Myocyte (in vitro differentiated cells): ENCODE measurements around the gene RIC3. TPM values are rescaled to one million over a fixed set of nuclear protein-coding genes. Genes with fewer than 3 reads are reported as not detected.
A peak's percentile ranks its signal among the peaks of the same experiment; 100 is the strongest.

Experiments
- DNase-seq: peaks from one replicate; pipeline ENCODE4 v3.0.0-alpha.2; 2012; ENCODE audit warnings: low read depth
- total RNA-seq: library from RNA; depleted of rRNA; stranded (reverse); fragments of >200 nt; gene quantifications from 2 replicates; pipeline ENCODE4 v1.2.3, GENCODE V29; 2014

The RIC3 gene
- total RNA-seq, 1 donor from 2014 or later, result not detected

DNA sequence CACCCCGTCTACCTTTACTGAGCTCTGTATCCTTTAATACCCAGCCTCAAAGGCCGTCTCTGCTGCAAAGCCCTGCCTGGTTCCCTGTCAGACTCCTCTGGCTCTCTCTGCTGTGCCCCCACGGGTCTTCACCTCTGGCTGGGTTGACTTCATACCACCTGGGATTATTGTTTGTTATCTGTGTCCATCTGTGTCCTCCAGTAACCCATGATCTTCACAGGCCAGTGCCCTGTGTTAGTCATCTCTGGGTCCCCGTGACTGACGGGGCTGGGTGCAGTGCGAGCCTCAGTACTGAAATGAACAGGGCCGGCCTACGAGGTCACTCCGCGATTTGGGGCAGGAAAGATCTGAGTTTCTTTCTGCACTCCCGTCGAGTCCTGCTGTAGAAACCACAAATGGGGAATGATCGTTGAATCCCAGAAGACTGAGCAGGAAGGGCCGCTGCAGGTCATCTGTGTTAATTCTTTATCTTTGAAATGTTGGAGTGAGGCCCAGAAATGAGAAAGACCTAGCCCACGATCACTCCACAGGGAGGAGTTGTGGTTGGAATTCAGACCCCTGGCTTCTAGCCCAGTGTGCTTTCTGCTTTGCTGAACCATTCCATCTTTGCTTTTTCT, 100.1 kb downstream of the RIC3 start:
- peak; percentile 94 for DNase-seq

DNA sequence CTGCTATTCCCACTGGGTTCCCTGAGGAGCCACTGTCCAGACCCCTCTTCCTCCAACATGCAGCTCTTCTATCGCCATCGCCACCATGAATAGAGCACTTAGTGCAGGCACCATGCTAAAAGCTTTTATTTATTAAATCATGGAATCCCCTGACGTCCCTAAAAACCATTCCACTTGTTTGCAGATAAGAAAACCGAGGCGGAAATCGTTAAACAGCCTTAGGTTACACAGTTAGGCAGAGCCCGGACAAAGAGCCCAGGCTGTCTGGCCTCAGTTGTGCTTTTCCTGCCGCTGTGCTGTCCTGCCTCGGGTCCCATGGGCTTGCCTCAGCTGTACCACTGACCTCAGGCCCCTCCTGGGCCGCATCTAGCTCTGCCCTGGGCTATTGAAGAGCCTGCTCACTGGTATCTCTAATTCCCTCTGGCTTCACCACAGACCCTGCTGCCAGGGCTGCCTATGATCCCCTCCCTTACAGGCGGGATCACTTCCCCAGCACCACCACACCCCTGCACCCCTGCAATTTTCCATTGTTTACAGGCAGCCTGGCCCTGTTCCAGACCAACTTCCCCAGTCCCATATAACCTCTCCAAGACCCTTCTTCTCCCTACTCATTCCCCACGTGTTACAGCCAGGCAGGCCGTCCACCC, 100.8 kb downstream of the RIC3 start:
- peak; percentile 52 for DNase-seq

DNA sequence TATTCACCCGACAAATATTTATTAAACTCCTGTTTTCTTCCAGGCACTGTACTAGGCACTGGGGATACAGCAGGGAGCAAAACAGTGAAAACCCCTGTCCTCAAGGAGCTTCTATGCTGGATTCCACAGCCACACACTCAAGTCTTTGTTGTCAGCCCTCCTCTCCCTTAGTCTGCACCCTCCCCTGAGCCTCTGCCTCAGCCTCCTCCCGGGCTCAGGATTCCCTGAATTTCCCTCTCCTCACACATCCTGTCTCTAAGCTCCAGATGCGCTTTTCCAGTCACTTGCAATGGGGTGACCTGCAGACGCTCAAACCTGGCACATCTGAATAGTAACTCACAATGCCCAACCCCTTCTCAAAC, 101.3 kb downstream of the RIC3 start:
- DNase-seq, result no peak

- no peak for DNase-seq
These were observed 101.8 kb downstream of the RIC3 start for GRCh38 chr11:8066911-8067455.

GRCh38 chr11:8066036-8066910, 102.6 kb downstream of the RIC3 start:
- no peak for DNase-seq

DNA sequence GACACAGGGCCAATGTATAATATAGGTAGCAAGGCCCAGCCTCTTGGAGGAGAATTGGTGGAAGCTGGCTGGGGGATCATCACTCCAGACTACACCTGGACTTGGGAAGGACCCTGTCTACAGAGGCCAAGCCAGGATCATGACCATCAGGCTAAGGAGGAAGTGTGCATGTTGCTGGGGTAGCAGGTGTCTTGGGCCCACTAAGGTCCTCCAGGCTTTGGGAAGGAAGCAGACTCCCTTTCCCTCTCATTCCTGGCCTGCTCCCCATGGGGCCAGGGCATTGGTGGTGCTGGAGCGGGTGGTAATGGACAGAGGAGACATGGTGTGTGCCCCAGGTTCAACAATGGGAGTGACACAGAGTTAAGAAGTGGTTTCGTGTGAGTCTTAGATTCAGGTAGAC, 103.8 kb downstream of the RIC3 start:
- DNase-seq, result no peak

DNA sequence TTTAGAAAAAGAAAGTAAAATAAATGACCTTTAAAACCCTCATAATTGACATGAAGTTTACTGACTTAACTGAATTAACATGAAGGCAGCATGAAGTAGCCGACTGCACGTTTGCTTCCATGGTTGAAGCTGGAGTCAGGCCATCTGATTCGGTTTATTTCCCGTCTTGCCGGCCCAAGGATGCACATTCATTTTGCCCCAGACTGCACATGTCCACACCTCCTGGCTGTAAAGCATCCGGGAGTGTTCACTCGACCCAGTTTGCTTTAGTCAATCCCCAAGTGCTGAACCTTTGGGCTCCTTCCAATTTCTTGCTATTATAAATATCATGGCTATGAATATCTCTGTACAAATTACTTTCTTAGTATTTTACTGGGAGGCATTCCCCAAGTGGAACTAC, 105.5 kb downstream of the RIC3 start:
- peak; percentile 51 for DNase-seq

DNA sequence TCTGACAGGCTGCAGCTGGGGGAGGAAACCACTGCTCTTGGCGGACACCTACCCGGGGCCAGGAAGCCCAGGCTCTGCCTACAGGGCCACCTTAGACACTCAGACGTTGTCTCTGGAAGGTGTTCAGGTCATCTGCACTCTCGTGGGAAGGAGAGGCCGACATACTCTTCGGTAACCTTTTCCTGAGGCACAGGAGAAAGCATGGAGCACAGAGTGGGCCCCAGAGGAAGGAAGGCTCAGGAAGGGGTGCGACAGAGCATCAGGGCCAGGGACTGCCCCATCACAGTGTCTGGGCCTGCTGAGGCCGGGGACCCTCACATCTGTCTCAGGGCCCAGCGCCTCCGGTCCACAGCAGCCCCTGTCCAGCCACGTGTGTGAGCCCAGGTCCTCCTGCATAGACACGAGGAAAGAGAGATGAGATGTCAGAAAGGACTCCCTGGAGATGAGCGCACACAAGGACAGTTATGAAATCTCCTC, 106.0 kb downstream of the RIC3 start:
- no peak for DNase-seq

- DNase-seq, result no peak
These were observed 107.0 kb downstream of the RIC3 start for GRCh38 chr11:8061555-8062428.

GRCh38 chr11:8060801-8061554, 107.8 kb downstream of the RIC3 start:
- DNase-seq, result no peak

DNA sequence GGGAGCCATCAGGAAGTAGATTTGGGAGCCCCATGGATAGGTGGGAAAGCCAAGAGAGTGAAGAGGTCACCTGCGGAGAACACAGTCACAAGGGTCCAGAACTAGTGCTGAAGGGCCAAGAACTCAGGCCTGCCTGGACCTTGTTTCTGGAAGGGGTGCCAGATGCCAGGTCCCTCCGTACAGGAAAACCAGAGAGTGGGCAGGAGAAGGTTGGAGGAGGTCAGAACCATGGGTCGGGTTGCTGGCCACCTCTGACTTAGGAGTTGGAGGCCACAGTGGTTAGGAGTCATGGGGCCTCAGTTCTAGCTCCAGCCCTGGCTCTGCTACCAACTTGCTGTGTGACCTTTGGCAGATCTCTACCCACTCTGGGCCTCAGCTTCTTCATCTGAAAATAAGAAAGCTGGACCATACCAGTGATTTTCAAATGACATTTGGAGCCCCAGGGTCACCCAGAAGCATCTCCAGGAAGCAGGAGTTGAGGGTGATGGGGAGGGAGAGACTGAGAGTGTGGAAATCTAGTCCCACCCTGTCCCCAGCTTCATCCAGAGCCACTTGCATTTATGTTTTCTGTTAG, 108.6 kb downstream of the RIC3 start:
- DNase-seq, result no peak

DNA sequence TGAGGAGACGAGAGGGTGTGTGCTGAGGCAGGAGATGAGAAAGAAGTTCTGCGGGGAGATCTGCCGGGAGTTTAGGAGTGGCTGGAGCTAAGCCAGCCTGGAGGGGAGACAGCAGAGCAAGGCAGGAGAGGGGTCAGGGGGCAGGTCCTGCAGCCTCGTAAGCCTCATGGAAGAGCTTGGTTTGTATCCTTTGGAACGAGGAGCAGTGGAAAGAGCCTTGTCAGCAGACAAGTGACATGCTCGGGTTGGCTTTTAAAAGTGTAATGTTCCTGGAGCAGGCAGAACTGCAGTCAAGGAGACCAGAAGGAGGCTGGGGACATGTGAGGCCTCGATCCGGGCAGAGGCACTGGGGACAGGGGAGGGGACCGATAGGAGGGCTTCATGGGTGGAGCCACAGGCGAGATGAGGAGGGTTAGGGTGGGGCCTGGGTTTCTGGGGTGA, 109.2 kb downstream of the RIC3 start:
- no peak for DNase-seq

- DNase-seq, result no peak
These were observed 109.8 kb downstream of the RIC3 start for GRCh38 chr11:8059030-8059429.

DNA sequence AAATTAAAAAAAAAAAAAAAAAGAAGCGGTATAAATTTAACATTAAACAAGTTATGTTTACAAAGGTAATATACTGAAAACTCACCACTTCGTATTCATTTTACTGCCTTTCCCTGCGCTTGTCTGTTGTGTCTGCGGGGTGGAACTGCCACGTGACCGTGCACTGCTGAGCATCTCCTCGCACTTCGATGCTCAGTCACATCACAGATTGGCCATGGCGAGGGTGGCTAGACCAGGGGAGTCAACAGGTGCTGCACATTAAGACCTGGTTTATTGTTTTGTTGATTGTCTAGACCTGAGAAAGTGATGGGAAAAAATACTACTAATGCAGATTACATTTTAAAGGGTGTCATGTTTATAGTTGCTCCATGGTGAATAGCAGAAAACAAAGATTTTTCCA, 110.6 kb downstream of the RIC3 start:
- no peak for DNase-seq

GRCh38 chr11:8056810-8057463, 111.9 kb downstream of the RIC3 start:
- peak; percentile 46 for DNase-seq
